ENCODE results near the gene SYTL4. TPM values are rescaled to one million over a fixed set of nuclear protein-coding genes. Genes with fewer than 3 reads are reported as not detected.

Gene SYTL4
- total RNA-seq, 6 experiments from 2014 or later = 5.5 to 9.2 (median 6.2) TPM

GRCh38 chrX:100643956-100644860 lies 87.7 kb downstream of the SYTL4 start, which contains the start of gene SRPX2:
TSS of gene SRPX2 (plus strand) at chrX:100644199. CDS start at chrX:100646323, 2,124 bp downstream.
- Mint-ChIP-seq H3K27me3 (ENCODE audit: insufficient read depth) (peaks cover 1% of the 10 kb centered on the region), H3K36me3 (ENCODE audit: low read depth) (no peaks in the 10 kb centered on the region), H3K4me1 (ENCODE audit: low read depth) (peaks cover 70% of the 10 kb centered on the region), H3K4me3 (peak within 1 kb of the TSS; percentile 91), H3K9me3 (no peaks in the 10 kb centered on the region), H3K27ac (peak within 1 kb of the TSS; percentile 91)
- TF ChIP-seq, protein P1, sequence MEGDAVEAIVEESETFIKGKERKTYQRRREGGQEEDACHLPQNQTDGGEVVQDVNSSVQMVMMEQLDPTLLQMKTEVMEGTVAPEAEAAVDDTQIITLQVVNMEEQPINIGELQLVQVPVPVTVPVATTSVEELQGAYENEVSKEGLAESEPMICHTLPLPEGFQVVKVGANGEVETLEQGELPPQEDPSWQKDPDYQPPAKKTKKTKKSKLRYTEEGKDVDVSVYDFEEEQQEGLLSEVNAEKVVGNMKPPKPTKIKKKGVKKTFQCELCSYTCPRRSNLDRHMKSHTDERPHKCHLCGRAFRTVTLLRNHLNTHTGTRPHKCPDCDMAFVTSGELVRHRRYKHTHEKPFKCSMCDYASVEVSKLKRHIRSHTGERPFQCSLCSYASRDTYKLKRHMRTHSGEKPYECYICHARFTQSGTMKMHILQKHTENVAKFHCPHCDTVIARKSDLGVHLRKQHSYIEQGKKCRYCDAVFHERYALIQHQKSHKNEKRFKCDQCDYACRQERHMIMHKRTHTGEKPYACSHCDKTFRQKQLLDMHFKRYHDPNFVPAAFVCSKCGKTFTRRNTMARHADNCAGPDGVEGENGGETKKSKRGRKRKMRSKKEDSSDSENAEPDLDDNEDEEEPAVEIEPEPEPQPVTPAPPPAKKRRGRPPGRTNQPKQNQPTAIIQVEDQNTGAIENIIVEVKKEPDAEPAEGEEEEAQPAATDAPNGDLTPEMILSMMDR (IDR thresholded peaks at IDR 0.05) = no peak
- peak; percentile 87 for DNase-seq

GRCh38 chrX:100643212-100643611 lies 88.7 kb downstream of the SYTL4 start:
- H3K27me3 Mint-ChIP-seq (ENCODE audit: insufficient read depth) = no peaks in the 10 kb centered on the region; the same call in none of the 2 replicates
- peak overlapping the region; percentile 91 for H3K4me3 Mint-ChIP-seq
- DNase-seq = no peak
- TF ChIP-seq, protein P1 (IDR thresholded peaks at IDR 0.05) = no peak
- H3K4me1 Mint-ChIP-seq (ENCODE audit: low read depth) = peaks cover 60% of the 10 kb centered on the region
- H3K27ac Mint-ChIP-seq = peak overlapping the region; percentile 91
- no peaks in the 10 kb centered on the region for H3K9me3 Mint-ChIP-seq
- H3K36me3 Mint-ChIP-seq (ENCODE audit: low read depth) = no peaks in the 10 kb centered on the region

GRCh38 chrX:100642290-100642689 lies 89.6 kb downstream of the SYTL4 start:
- TF ChIP-seq, protein P1 (IDR thresholded peaks at IDR 0.05) = no peak
- H3K27ac Mint-ChIP-seq = peak overlapping the region; percentile 43; the same call in 1 of the 2 replicates
- DNase-seq = no peak
- no peaks in the 10 kb centered on the region for H3K9me3 Mint-ChIP-seq
- no peaks in the 10 kb centered on the region; the same call in 1 of the 2 replicates for H3K27me3 Mint-ChIP-seq (ENCODE audit: insufficient read depth)
- H3K4me1 Mint-ChIP-seq (ENCODE audit: low read depth) = peaks cover 51% of the 10 kb centered on the region
- no peak overlapping the region for H3K4me3 Mint-ChIP-seq
- H3K36me3 Mint-ChIP-seq (ENCODE audit: low read depth) = no peaks in the 10 kb centered on the region

GRCh38 chrX:100636321-100636991 lies 95.5 kb downstream of the SYTL4 start, which contains the start of gene TSPAN6:
TSS of gene TSPAN6 (minus strand) at chrX:100636806. CDS start at chrX:100636694, 112 bp downstream.
- Mint-ChIP-seq H3K4me3 (peak within 1 kb of the TSS; percentile 92), H3K27ac (peak within 1 kb of the TSS; percentile 89), H3K4me1 (ENCODE audit: low read depth) (peaks cover 17% of the 10 kb centered on the region), H3K36me3 (ENCODE audit: low read depth) (no peaks in the 10 kb centered on the region), H3K27me3 (ENCODE audit: insufficient read depth) (no peaks in the 10 kb centered on the region; the same call in 1 of the 2 replicates), H3K9me3 (no peaks in the 10 kb centered on the region)
- DNase-seq = peak; percentile 81
- TF ChIP-seq, protein P1 (IDR thresholded peaks at IDR 0.05) = peak; percentile 77

- TF ChIP-seq, protein P1 (IDR thresholded peaks at IDR 0.05) = no peak
- Mint-ChIP-seq H3K36me3 (ENCODE audit: low read depth) (no peaks in the 10 kb centered on the region), H3K27me3 (ENCODE audit: insufficient read depth) (no peaks in the 10 kb centered on the region; the same call in 1 of the 2 replicates), H3K9me3 (no peaks in the 10 kb centered on the region), H3K4me3 (peak overlapping the region; percentile 92), H3K27ac (peak overlapping the region; percentile 89), H3K4me1 (ENCODE audit: low read depth) (peaks cover 17% of the 10 kb centered on the region)
- DNase-seq = no peak
Measured at GRCh38 chrX:100635989-100636320, 96.0 kb downstream of the SYTL4 start.
